AG04449 (cell line): ENCODE measurements around the gene FBXO31.

ENCODE experiments used
- CTCF ChIA-PET: fragments of 350-600 bp; formaldehyde crosslinking; extraction: SDS; loops from one replicate; lab custom pipeline; 2021; ENCODE audit warnings: antibody characterized with exemption; lab: Yijun Ruan, JAX
- POLR2A ChIA-PET: fragments of 400-600, 350-600 bp; formaldehyde crosslinking; extraction: SDS; loops from one replicate; lab custom pipeline; 2020; ENCODE audit warnings: antibody characterized with exemption, inconsistent platforms; lab: Yijun Ruan, JAX
- DNase-seq: peaks from one replicate; pipeline ENCODE4 v3.0.0-alpha.2; 2010; ENCODE audit warnings: low read depth, low spot score
- H3K4me3 ChIP-seq: 2 replicates; pipeline ENCODE4 v1.5.1; 2011; ENCODE audit warnings: low read depth, mild to moderate bottlenecking, control low read depth, low read length
- CTCF ChIP-seq: IDR thresholded peaks from one replicate; pipeline ENCODE4 v1.5.1; 2011; ENCODE audit warnings: mild to moderate bottlenecking, moderate library complexity, low read length, control low read depth, inconsistent platforms; ENCODE audit not compliant: insufficient read depth; ENCODE audit errors: missing control alignments

FBXO31 gene

GRCh38 chr16:87409153-87409552 lies 25.6 kb upstream of the FBXO31 start:
- no peak overlapping the region for H3K4me3 ChIP-seq
- ChIA-PET POLR2A (no interaction called here), CTCF (interaction anchor here (1.2 to 3.1 kb wide), 2 partner anchors 8 to 226 kb away, joined by 5 to 18 read pairs; no protein-coding TSS in a partner anchor)
- TF ChIP-seq CTCF: no peak
- no peak for DNase-seq

- TF ChIP-seq CTCF: no peak
- POLR2A ChIA-PET: no interaction called here
- H3K4me3 ChIP-seq: no peak overlapping the region
- no peak for DNase-seq
- CTCF ChIA-PET: interaction anchor here (1.1 to 3.1 kb wide), 3 partner anchors 9 to 228 kb away, joined by 5 to 18 read pairs (median 9); no protein-coding TSS in a partner anchor
Measured at GRCh38 chr16:87407511-87408112, 24.0 kb upstream of the FBXO31 start.

GRCh38 chr16:87406495-87407088 lies 23.0 kb upstream of the FBXO31 start:
- POLR2A ChIA-PET: no interaction called here
- no peak for DNase-seq

GRCh38 chr16:87404764-87405625 lies 21.4 kb upstream of the FBXO31 start:
- H3K4me3 ChIP-seq: no peak overlapping the region
- ChIA-PET POLR2A (no interaction called here), CTCF (interaction anchor here (1.5 to 4.6 kb wide), 2 partner anchors 11 to 230 kb away, joined by 3 to 24 read pairs; no protein-coding TSS in a partner anchor)
- TF ChIP-seq CTCF: no peak
- DNase-seq: no peak

More at GRCh38 chr16:87406495-87407088, 23.0 kb upstream of the FBXO31 start:
- CTCF ChIA-PET: interaction anchor here (0.9 to 1.5 kb wide), 3 partner anchors 10 to 230 kb away, joined by 3 to 9 read pairs (median 4); no protein-coding TSS in a partner anchor
- TF ChIP-seq CTCF: no peak
- no peak overlapping the region for H3K4me3 ChIP-seq

- TF ChIP-seq CTCF: no peak
- DNase-seq: no peak
- ChIA-PET POLR2A (interaction anchor here (1.9 kb wide), 1 partner anchor 11 kb away, joined by 9 read pairs; the partner anchor contains the start of gene FBXO31), CTCF (interaction anchor here (0.8 to 7.9 kb wide), 8 partner anchors 8 to 476 kb away, joined by 3 to 53 read pairs (median 16); partner anchors contain the start of gene FBXO31)
- H3K4me3 ChIP-seq: no peak overlapping the region
Measured at GRCh38 chr16:87395181-87395842, 11.7 kb upstream of the FBXO31 start.
